Parathyroid adenoma (tissue), 2 donors: Measurements from ENCODE around the gene PRKD3.

Experiments used
- H2AFZ ChIP-seq: fragments of 300-600 bp; sonication (generic); one replicate; pipeline ENCODE4 v1.7.0; 2017; ENCODE audit warnings: antibody characterized with exemption, mild to moderate bottlenecking
- H3K27ac ChIP-seq: fragments of 300-600 bp; sonication (generic); one replicate; pipeline ENCODE4 v1.7.0; 2017
- H3K27me3 ChIP-seq: fragments of 300-600 bp; sonication (generic); one replicate; pipeline ENCODE4 v1.7.0; 2017; ENCODE audit warnings: low read length; ENCODE audit not compliant: control insufficient read depth, insufficient read depth
- H3K36me3 ChIP-seq: fragments of 300-600 bp; sonication (generic); one replicate; pipeline ENCODE4 v1.7.0; 2017; ENCODE audit warnings: low read length; ENCODE audit not compliant: control insufficient read depth, insufficient read depth
- H3K4me1 ChIP-seq: fragments of 300-600 bp; sonication (generic); one replicate; pipeline ENCODE4 v1.7.0; 2017; ENCODE audit warnings: control low read depth
- H3K4me2 ChIP-seq: fragments of 300-600 bp; sonication (generic); one replicate; pipeline ENCODE4 v1.7.0; 2017; ENCODE audit warnings: low read length
- H3K4me3 ChIP-seq: fragments of 300-600 bp; sonication (generic); one replicate; pipeline ENCODE4 v1.7.0; 2017; ENCODE audit warnings: low read depth, low read length
- H3K79me2 ChIP-seq: fragments of 300-600 bp; sonication (generic); one replicate; pipeline ENCODE4 v1.7.0; 2017; ENCODE audit warnings: control low read depth
- H3K9ac ChIP-seq: fragments of 300-600 bp; sonication (generic); one replicate; pipeline ENCODE4 v1.7.0; 2017; ENCODE audit warnings: mild to moderate bottlenecking
- H3K9me3 ChIP-seq: fragments of 300-600 bp; sonication (generic); one replicate; pipeline ENCODE4 v1.7.0; 2017; ENCODE audit warnings: low read length; ENCODE audit not compliant: control insufficient read depth
- CTCF ChIP-seq: fragments of 300-600 bp; sonication (generic); IDR thresholded peaks from one replicate; pipeline ENCODE4 v1.7.0; 2017; ENCODE audit warnings: antibody characterized with exemption, mild to moderate bottlenecking
- donor health status: primary hyperparathyroidism.

PRKD3 gene

GRCh38 chr2:37354531-37354930 lies 29.9 kb upstream of the PRKD3 start:
- H2AFZ ChIP-seq, result no peak overlapping the region
- no peak for TF ChIP-seq CTCF
- no peaks in the 10 kb centered on the region for H3K9me3 ChIP-seq
- peaks cover 9% of the 10 kb centered on the region for H3K4me1 ChIP-seq
- no peak overlapping the region for H3K9ac ChIP-seq
- H3K4me3 ChIP-seq, result no peak overlapping the region
- no peaks in the 10 kb centered on the region for H3K79me2 ChIP-seq
- H3K27me3 ChIP-seq, result no peaks in the 10 kb centered on the region
- no peak overlapping the region for H3K4me2 ChIP-seq
- no peak overlapping the region for H3K27ac ChIP-seq
- no peaks in the 10 kb centered on the region for H3K36me3 ChIP-seq

DNA sequence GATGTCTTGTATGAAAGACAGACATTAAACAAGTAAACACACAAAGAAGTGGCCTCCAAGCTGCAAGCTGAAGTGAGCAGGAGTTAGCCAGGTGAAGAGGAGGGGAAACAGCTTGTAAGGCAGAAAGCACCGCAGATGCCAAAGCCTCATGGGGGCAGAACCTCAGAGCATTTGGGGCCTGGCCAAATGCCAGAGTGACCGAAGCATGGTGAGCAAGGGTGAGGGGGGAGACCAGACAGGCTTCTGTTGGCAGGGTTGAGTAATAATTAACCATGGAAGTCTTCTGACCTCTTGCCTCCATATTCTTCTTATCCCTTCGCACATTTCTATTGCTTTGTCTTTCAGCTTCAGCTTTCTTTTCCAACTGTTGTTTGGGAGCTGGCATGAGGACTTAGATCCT lies 25.4 kb upstream of the PRKD3 start:
- Histone ChIP-seq H2AFZ (peak overlapping the region; percentile 71), H3K36me3 (no peaks in the 10 kb centered on the region), H3K9me3 (no peaks in the 10 kb centered on the region), H3K9ac (no peak overlapping the region), H3K4me2 (no peak overlapping the region), H3K27ac (no peak overlapping the region), H3K4me3 (no peak overlapping the region), H3K27me3 (no peaks in the 10 kb centered on the region), H3K4me1 (peaks cover 9% of the 10 kb centered on the region), H3K79me2 (no peaks in the 10 kb centered on the region)
- no peak for TF ChIP-seq CTCF

DNA sequence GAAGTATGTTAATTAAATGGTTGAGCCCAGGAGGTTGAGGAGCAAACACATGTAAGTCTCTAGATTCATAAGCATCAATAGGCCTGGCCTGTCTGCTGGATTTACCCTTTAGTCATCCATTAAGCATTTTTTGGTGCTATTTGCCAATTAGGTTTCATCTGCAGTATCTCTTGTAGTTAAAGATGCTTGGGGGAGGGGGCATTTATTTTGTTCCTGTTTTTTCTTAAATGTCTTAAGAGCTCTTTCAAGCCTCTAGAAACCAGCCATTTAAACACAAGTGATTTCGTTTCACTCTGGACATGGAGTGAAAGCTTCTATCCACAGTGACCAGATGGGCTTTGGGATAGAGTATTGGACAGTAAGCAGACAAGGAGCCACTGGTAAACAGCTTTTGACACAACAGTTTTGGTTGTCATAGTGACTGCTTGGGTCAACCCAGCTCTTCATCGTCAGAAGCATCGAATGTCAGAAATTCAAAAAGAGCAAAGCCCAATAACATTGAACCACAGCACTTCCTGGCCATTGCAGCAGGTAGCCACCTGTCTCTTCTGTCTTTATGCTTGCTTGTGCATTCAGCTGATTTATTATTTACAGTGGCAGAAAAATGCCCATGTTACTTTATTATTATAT lies 24.7 kb upstream of the PRKD3 start:
- Histone ChIP-seq H3K27ac (no peak overlapping the region), H3K4me2 (no peak overlapping the region), H3K36me3 (no peaks in the 10 kb centered on the region), H3K9me3 (no peaks in the 10 kb centered on the region), H3K79me2 (no peaks in the 10 kb centered on the region), H3K9ac (no peak overlapping the region), H3K4me3 (no peak overlapping the region), H3K27me3 (no peaks in the 10 kb centered on the region), H2AFZ (peak overlapping the region; percentile 71), H3K4me1 (peaks cover 9% of the 10 kb centered on the region)
- TF ChIP-seq CTCF, result no peak

DNA sequence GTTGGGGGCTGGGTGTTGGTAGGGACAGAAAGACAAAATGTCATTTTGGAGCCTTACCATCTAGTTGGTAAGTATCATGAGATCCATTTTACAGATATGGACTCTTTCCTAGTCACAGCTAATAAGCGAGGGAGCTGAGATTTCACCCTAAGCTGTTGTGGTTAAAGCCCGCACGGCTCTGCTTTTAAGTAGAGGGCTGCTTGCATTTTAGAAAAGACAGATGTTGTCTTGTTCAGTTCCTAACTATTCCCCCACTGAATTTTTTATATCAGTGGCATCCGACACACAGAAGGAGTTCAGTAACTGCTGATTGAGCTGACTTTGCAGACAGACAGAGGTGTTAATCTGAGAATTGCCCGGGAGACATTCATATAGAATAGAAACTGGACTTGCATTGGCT lies 23.5 kb upstream of the PRKD3 start:
- Histone ChIP-seq H3K4me2 (no peak overlapping the region), H3K27me3 (no peaks in the 10 kb centered on the region), H3K4me1 (peaks cover 9% of the 10 kb centered on the region), H3K9me3 (no peaks in the 10 kb centered on the region), H3K4me3 (no peak overlapping the region), H2AFZ (no peak overlapping the region), H3K27ac (no peak overlapping the region), H3K9ac (no peak overlapping the region), H3K36me3 (no peaks in the 10 kb centered on the region), H3K79me2 (no peaks in the 10 kb centered on the region)
- no peak for TF ChIP-seq CTCF
